HepG2 (cell line): ENCODE data around the gene TMED5.

Experiments
- HINFP ChIP-seq: sonication (generic); formaldehyde crosslinking; IDR thresholded peaks from 2 replicates; pipeline ENCODE4 v1.4.0; 2020; ENCODE audit warnings: low read depth, mild to moderate bottlenecking, missing genetic modification reagents
- MED13 ChIP-seq: sonication (generic); formaldehyde crosslinking; IDR thresholded peaks from 2 replicates; pipeline ENCODE4 v1.5.0; 2020; ENCODE audit warnings: missing genetic modification reagents
- POLR2A ChIP-seq, 2 experiments: IDR thresholded peaks; 2 replicates each; pipeline ENCODE4 v1.6.1; 2011; ENCODE audit warnings: low read depth in 2 of 2, low read length in 2 of 2, mild to moderate bottlenecking in 1 of 2, moderate library complexity in 1 of 2; ENCODE audit not compliant: insufficient read depth in 1 of 2
- ZBTB1 ChIP-seq: sonication (generic); formaldehyde crosslinking; IDR thresholded peaks from 2 replicates; pipeline ENCODE4 v1.4.0; 2020; ENCODE audit warnings: missing genetic modification reagents, borderline replicate concordance
- ZNF318 ChIP-seq: sonication (generic); formaldehyde crosslinking; IDR thresholded peaks from 2 replicates; pipeline ENCODE4 v1.4.0; 2020; ENCODE audit warnings: mild to moderate bottlenecking, missing genetic modification reagents
- ZNF841 ChIP-seq: sonication (generic); formaldehyde crosslinking; IDR thresholded peaks from 2 replicates; pipeline ENCODE4 v1.8.1; 2023; ENCODE audit warnings: missing genetic modification reagents, borderline replicate concordance
- TF ChIP-seq, protein P1 (sequence below): sonication (generic); formaldehyde crosslinking; IDR thresholded peaks from 2 replicates; pipeline ENCODE4 v1.5.0; 2020; ENCODE audit warnings: mild to moderate bottlenecking, missing genetic modification reagents, moderate library complexity

- TF ChIP-seq HINFP, result no peak
- TF ChIP-seq, protein P1, sequence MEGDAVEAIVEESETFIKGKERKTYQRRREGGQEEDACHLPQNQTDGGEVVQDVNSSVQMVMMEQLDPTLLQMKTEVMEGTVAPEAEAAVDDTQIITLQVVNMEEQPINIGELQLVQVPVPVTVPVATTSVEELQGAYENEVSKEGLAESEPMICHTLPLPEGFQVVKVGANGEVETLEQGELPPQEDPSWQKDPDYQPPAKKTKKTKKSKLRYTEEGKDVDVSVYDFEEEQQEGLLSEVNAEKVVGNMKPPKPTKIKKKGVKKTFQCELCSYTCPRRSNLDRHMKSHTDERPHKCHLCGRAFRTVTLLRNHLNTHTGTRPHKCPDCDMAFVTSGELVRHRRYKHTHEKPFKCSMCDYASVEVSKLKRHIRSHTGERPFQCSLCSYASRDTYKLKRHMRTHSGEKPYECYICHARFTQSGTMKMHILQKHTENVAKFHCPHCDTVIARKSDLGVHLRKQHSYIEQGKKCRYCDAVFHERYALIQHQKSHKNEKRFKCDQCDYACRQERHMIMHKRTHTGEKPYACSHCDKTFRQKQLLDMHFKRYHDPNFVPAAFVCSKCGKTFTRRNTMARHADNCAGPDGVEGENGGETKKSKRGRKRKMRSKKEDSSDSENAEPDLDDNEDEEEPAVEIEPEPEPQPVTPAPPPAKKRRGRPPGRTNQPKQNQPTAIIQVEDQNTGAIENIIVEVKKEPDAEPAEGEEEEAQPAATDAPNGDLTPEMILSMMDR (CRISPR knock-in tag), result no peak
- no peak for TF ChIP-seq ZNF318 (CRISPR knock-in tag)
- no peak for TF ChIP-seq ZBTB1 (CRISPR knock-in tag)
- TF ChIP-seq POLR2A (IDR thresholded peaks at IDR 0.05; ENCODE audit: insufficient read depth in 1 of 2, low read depth in 2 of 2, low read length in 2 of 2), result no peak
- TF ChIP-seq MED13 (CRISPR knock-in tag), result no peak
- no peak for TF ChIP-seq ZNF841
Observed at GRCh38 chr1:93159337-93159736, 20.9 kb downstream of the TMED5 start.
